Smooth muscle cell of bladder (primary cell): ENCODE measurements around the gene HSPA12A. TPM values are rescaled to one million over a fixed set of nuclear protein-coding genes. Genes with fewer than 3 reads are reported as not detected.

ENCODE experiments used
- total RNA-seq: library from RNA; depleted of rRNA; stranded (reverse); fragments of >200 nt; gene quantifications from 2 replicates; pipeline ENCODE4 v1.2.3, GENCODE V29; 2014

Gene HSPA12A
- 11.7 and 12.1 TPM in 2 replicates for total RNA-seq

GRCh38 chr10:116742367-116743265, at the start of gene HSPA12A:
TSS of gene HSPA12A (minus strand) at chr10:116742566. CDS start at chr10:116742469, 97 bp downstream.

Other genes with a start within 250 kb of the HSPA12A start
- not detected in 2 replicates for gene PNLIP, start 196.6 kb downstream of the HSPA12A start, total RNA-seq
- not detected in 2 replicates for gene PNLIPRP1, start 151.6 kb downstream of the HSPA12A start, total RNA-seq
- not detected in 2 replicates for gene PNLIPRP2, start 121.6 kb downstream of the HSPA12A start, total RNA-seq
- 0.09 and 0.43 TPM in 2 replicates for gene ENO4, start 106.9 kb upstream of the HSPA12A start, total RNA-seq